ENCODE data around the gene ZNF292. TPM values are rescaled to one million over a fixed set of nuclear protein-coding genes. Genes with fewer than 3 reads are reported as not detected.

Gene ZNF292
- total and polyA plus RNA-seq, 10 of the 15 experiments (the other 5 are each of a cell fraction or from before 2014, with no cell fraction given): 11.1 to 57.6 (median 30.6) TPM

GRCh38 chr6:87276624-87277023 is 121.3 kb downstream of the ZNF292 start:
- H3K36me3 ChIP-seq (ENCODE audit: control insufficient read depth in 2 of 2, insufficient read depth in 2 of 2, low read length in 1 of 2): no peaks in the 10 kb centered on the region
- no peak overlapping the region for H2AFZ ChIP-seq (ENCODE audit: control insufficient read depth, low read depth, low read length)
- intact Hi-C loops (cut with micrococcal nuclease; ENCODE audit: unreplicated experiment): loop anchor here (10.0 kb wide), 1 partner anchor 212 kb away; no protein-coding TSS in a partner anchor
- CTCF ChIA-PET: interaction anchor here (0.8 to 2.2 kb wide), 6 partner anchors 46 to 1646 kb away, joined by 3 to 7 read pairs (median 4); partner anchors contain the start of gene SMIM8
- H3K4me3 ChIP-seq: no peak overlapping the region
- ATAC-seq: no peak
- no peak for DNase-seq (ENCODE audit: low read depth, low spot score)
- RAD21 ChIA-PET (ENCODE audit: unreplicated experiment): interaction anchor here (0.7 to 1.6 kb wide), 3 partner anchors 116 to 137 kb away, joined by 3 to 5 read pairs (median 3); no protein-coding TSS in a partner anchor
- in situ Hi-C loops (cut with MboI): no loop called here
- H4K20me1 ChIP-seq (ENCODE audit: control insufficient read depth, insufficient read depth): no peaks in the 10 kb centered on the region
- H3K4me2 ChIP-seq (ENCODE audit: control insufficient read depth, insufficient read depth): no peak overlapping the region
- H3K9ac ChIP-seq (ENCODE audit: control insufficient read depth, insufficient read depth, low read length): no peak overlapping the region
- POLR2A ChIA-PET: interaction anchor here (0.5 kb wide), 1 partner anchor 132 kb away, joined by 3 read pairs; no protein-coding TSS in a partner anchor
- no peak overlapping the region for H3K27ac ChIP-seq (ENCODE audit: control insufficient read depth, insufficient read depth)
- FAIRE-seq: no peak
- WGBS (ENCODE audit: insufficient coverage, insufficient replicate concordance, low lambda C conversion rate, missing lambda C conversion rate): 100% methylated on average over 1 of the region's 1 CpG
- TF ChIP-seq BCLAF1 (IDR thresholded peaks at IDR 0.05) (no peak), ZSCAN29 (IDR thresholded peaks at IDR 0.05) (no peak), EGR1 (IDR thresholded peaks at IDR 0.05; ENCODE audit: borderline replicate concordance in 1 of 2, low read depth in 2 of 2, low read length in 2 of 2) (no peak), HDAC6 (IDR thresholded peaks at IDR 0.05; ENCODE audit: unreplicated experiment) (no peak), TCF7 (IDR thresholded peaks at IDR 0.05; ENCODE audit: borderline replicate concordance) (no peak), BCL3 (IDR thresholded peaks at IDR 0.05; ENCODE audit: borderline replicate concordance, insufficient read depth, low read depth, low read length, poor library complexity, severe bottlenecking) (no peak), ZBTB4 (CRISPR knock-in tag; IDR thresholded peaks at IDR 0.05) (no peak), IKZF2 (IDR thresholded peaks at IDR 0.05) (no peak), SPI1 (IDR thresholded peaks at IDR 0.05; ENCODE audit: borderline replicate concordance, insufficient read depth, low read depth, low read length) (no peak), USF2 (IDR thresholded peaks at IDR 0.05; ENCODE audit: borderline replicate concordance, low read depth, low read length) (no peak), NFYA (IDR thresholded peaks at IDR 0.05; ENCODE audit: borderline replicate concordance, low read depth, low read length) (no peak), SIX5 (IDR thresholded peaks at IDR 0.05; ENCODE audit: low read depth, low read length, severe bottlenecking) (no peak), IRF5 (IDR thresholded peaks at IDR 0.05; ENCODE audit: borderline replicate concordance) (no peak)
- no peaks in the 10 kb centered on the region for H3K27me3 ChIP-seq (replicated peaks in 1 of 2; ENCODE audit: control insufficient read depth in 2 of 2, insufficient read depth in 2 of 2, low read length in 1 of 2)
- H3K4me1 ChIP-seq (ENCODE audit: control insufficient read depth, insufficient read depth, low read length): no peaks in the 10 kb centered on the region
- no TSS peak for BruUV-seq (replicated peaks)
- SMC1A ChIA-PET (ENCODE audit: uncharacterized antibody, unreplicated experiment): interaction anchor here (1.0 to 1.8 kb wide), 3 partner anchors 27 to 136 kb away, joined by 3 to 8 read pairs (median 4); no protein-coding TSS in a partner anchor
- H3K9me3 ChIP-seq (replicated peaks; ENCODE audit: control insufficient read depth, insufficient read depth, low read length): no peaks in the 10 kb centered on the region
- no peaks in the 10 kb centered on the region for H3K79me2 ChIP-seq (ENCODE audit: control insufficient read depth, insufficient read depth, low read length)
